Osteoblast (primary cell): Measurements from ENCODE around the gene OR51A7. TPM values are rescaled to one million over a fixed set of nuclear protein-coding genes. Genes with fewer than 3 reads are reported as not detected.
"Not testable (repeated sequence)": the region's sequence is repeated elsewhere in the genome, so short reads cannot be mapped to it uniquely, and the experiment has no call there.

Experiments
- DNase-seq: peaks from one replicate; pipeline ENCODE4 v3.0.0; 2011; ENCODE audit warnings: low spot score, mixed read lengths; ENCODE audit not compliant: insufficient read length; ENCODE audit errors: missing footprints
- H2AFZ ChIP-seq: 2 replicates; pipeline ENCODE4 v1.6.0; 2011; ENCODE audit warnings: mild to moderate bottlenecking, low read length
- H3K27ac ChIP-seq: 2 replicates; pipeline ENCODE4 v1.5.1; 2011; ENCODE audit warnings: mild to moderate bottlenecking, low read depth, low read length, moderate library complexity
- H3K27me3 ChIP-seq: 2 replicates; pipeline ENCODE4 v1.6.0; 2012; ENCODE audit warnings: mild to moderate bottlenecking, control low read depth, inconsistent platforms, low read length, moderate library complexity; ENCODE audit not compliant: insufficient read depth
- H3K36me3 ChIP-seq: 2 replicates; pipeline ENCODE4 v1.5.1; 2011; ENCODE audit warnings: mild to moderate bottlenecking, low read length, control low read depth, moderate library complexity; ENCODE audit not compliant: insufficient read depth
- H3K4me1 ChIP-seq: 2 replicates; pipeline ENCODE4 v1.5.1; 2011; ENCODE audit warnings: mild to moderate bottlenecking, low read length, control low read depth, moderate library complexity; ENCODE audit not compliant: insufficient read depth
- H3K4me2 ChIP-seq: 2 replicates; pipeline ENCODE4 v1.6.0; 2011; ENCODE audit warnings: mild to moderate bottlenecking, low read length; ENCODE audit not compliant: insufficient read depth
- H3K4me3 ChIP-seq: fragments of 200-600 bp; sonication (generic); 3 replicates; pipeline ENCODE4 v1.5.1; 2012; ENCODE audit warnings: mild to moderate bottlenecking, low read length, inconsistent platforms; ENCODE audit not compliant: insufficient read depth
- H3K79me2 ChIP-seq: 2 replicates; pipeline ENCODE4 v1.6.0; 2012; ENCODE audit warnings: mild to moderate bottlenecking, low read length, control low read depth, inconsistent platforms; ENCODE audit not compliant: insufficient read depth
- H3K9me3 ChIP-seq: 2 replicates; pipeline ENCODE4 v1.5.1; 2011; ENCODE audit warnings: low read depth, low read length, control low read depth
- H4K20me1 ChIP-seq: 2 replicates; pipeline ENCODE4 v1.6.0; 2012; ENCODE audit warnings: mild to moderate bottlenecking, low read length, control low read depth; ENCODE audit not compliant: insufficient read depth
- CTCF ChIP-seq: IDR thresholded peaks from 2 replicates; pipeline ENCODE4 v1.5.1; 2011; ENCODE audit warnings: mild to moderate bottlenecking, low read depth, low read length, moderate library complexity; ENCODE audit errors: extremely low read depth
- total RNA-seq: library from RNA; depleted of rRNA; stranded (reverse); fragments of >200 nt; gene quantifications from 2 replicates; pipeline ENCODE4 v1.2.3, GENCODE V29; 2012

The OR51A7 gene
- not detected in 2 replicates for total RNA-seq

GRCh38 chr11:4903484-4903883 is at the start of gene OR51A7:
Gene OR51A7 (plus strand): TSS chr11:4903783. CDS start chr11:4907370, 3,587 bp downstream.
- no peaks in the 10 kb centered on the region for H3K4me1 ChIP-seq
- no peak within 1 kb of the TSS for H3K27ac ChIP-seq
- no peaks in the 10 kb centered on the region for H3K79me2 ChIP-seq
- H3K27me3 ChIP-seq, result no peaks in the 10 kb centered on the region
- no peaks in the 10 kb centered on the region for H3K36me3 ChIP-seq
- no peak for TF ChIP-seq CTCF
- no peaks in the 10 kb centered on the region for H4K20me1 ChIP-seq
- no peak for DNase-seq
- H3K4me2 ChIP-seq, result no peak within 1 kb of the TSS
- H3K9me3 ChIP-seq, result no peaks in the 10 kb centered on the region
- H2AFZ ChIP-seq, result no peak within 1 kb of the TSS
- no peak within 1 kb of the TSS for H3K4me3 ChIP-seq

- not testable (repeated sequence) for H3K4me1 ChIP-seq, H4K20me1 ChIP-seq, H2AFZ ChIP-seq, H3K27ac ChIP-seq, DNase-seq, H3K9me3 ChIP-seq, H3K4me2 ChIP-seq, H3K36me3 ChIP-seq, H3K79me2 ChIP-seq, H3K27me3 ChIP-seq, H3K4me3 ChIP-seq
These were observed 49.3 kb upstream of the OR51A7 start for GRCh38 chr11:4854286-4854685.

GRCh38 chr11:4862447-4863236 is 40.9 kb upstream of the OR51A7 start:
- Histone ChIP-seq H3K36me3 (no peaks in the 10 kb centered on the region), H3K4me2 (no peak overlapping the region), H3K27me3 (no peaks in the 10 kb centered on the region), H3K79me2 (no peaks in the 10 kb centered on the region), H2AFZ (no peak overlapping the region), H3K9me3 (no peaks in the 10 kb centered on the region), H3K4me3 (no peak overlapping the region), H4K20me1 (no peaks in the 10 kb centered on the region), H3K4me1 (no peaks in the 10 kb centered on the region), H3K27ac (no peak overlapping the region)
- no peak for DNase-seq
- no peak for TF ChIP-seq CTCF

- no peaks in the 10 kb centered on the region for H3K79me2 ChIP-seq
- no peak overlapping the region for H3K4me2 ChIP-seq
- H3K9me3 ChIP-seq, result no peaks in the 10 kb centered on the region
- H3K27ac ChIP-seq, result no peak overlapping the region
- H4K20me1 ChIP-seq, result no peaks in the 10 kb centered on the region
- no peaks in the 10 kb centered on the region for H3K27me3 ChIP-seq
- H2AFZ ChIP-seq, result no peak overlapping the region
- H3K4me3 ChIP-seq, result no peak overlapping the region
- DNase-seq, result no peak
- no peaks in the 10 kb centered on the region for H3K36me3 ChIP-seq
- no peaks in the 10 kb centered on the region for H3K4me1 ChIP-seq
- no peak for TF ChIP-seq CTCF
These were observed 39.7 kb upstream of the OR51A7 start for GRCh38 chr11:4863876-4864275.
